ENCODE data around the gene WNT9B. TPM values are rescaled to one million over a fixed set of nuclear protein-coding genes. Genes with fewer than 3 reads are reported as not detected.
"Not testable (repeated sequence)": the region's sequence is repeated elsewhere in the genome, so short reads cannot be mapped to it uniquely, and the experiment has no call there.

The WNT9B gene
- total RNA-seq, 4 donors from 2014 or later, result not detected

- Histone ChIP-seq H3K36me3 (no peaks in the 10 kb centered on the region), H3K9me3 (no peaks in the 10 kb centered on the region), H3K4me3 (no peak overlapping the region), H3K27ac (no peak overlapping the region), H3K4me1 (peaks cover 0 to 3% (median 0%) of the 10 kb centered on the region in 4 donors), H3K27me3 (peaks cover 28% of the 10 kb centered on the region)
- TF ChIP-seq POLR2AphosphoS5 (IDR thresholded peaks at IDR 0.05), result no peak
- TF ChIP-seq POLR2A (IDR thresholded peaks at IDR 0.05), result no peak
- TF ChIP-seq EP300 (IDR thresholded peaks at IDR 0.05; ENCODE audit: low read depth), result no peak
- DNase-seq, result no peak
- WGBS, 2 donors (ENCODE audit: low coverage in 1 of 2), result 50 to 66% methylated on average over 2 to 4 of the region's 4 CpGs
- intact Hi-C loops (cut with DNase I; ENCODE audit: low total_unique reads) (no loop called here), in situ Hi-C loops (cut with MboI; ENCODE audit: low pct_ligation_motif_present in 1 of 4, low pct_unique_long_range_greater_than_20kb in 1 of 4, low sequenced_read_pairs in 3 of 4) (no loop called here)
Measured at GRCh38 chr17:46837521-46837920, 13.9 kb upstream of the WNT9B start.

GRCh38 chr17:46839211-46839610 lies 12.2 kb upstream of the WNT9B start:
- peaks cover 30% of the 10 kb centered on the region for H3K27me3 ChIP-seq

GRCh38 chr17:46840596-46840995 lies 10.8 kb upstream of the WNT9B start:
- H3K4me3 ChIP-seq; DNase-seq; H3K9me3 ChIP-seq; H3K4me1 ChIP-seq; in situ Hi-C loops (cut with MboI; ENCODE audit: low pct_ligation_motif_present in 1 of 4, low pct_unique_long_range_greater_than_20kb in 1 of 4, low sequenced_read_pairs in 3 of 4); H3K36me3 ChIP-seq; H3K27ac ChIP-seq: not testable (repeated sequence)
- intact Hi-C loops (cut with DNase I; ENCODE audit: low total_unique reads), result loop anchor here (10.0 kb wide), 1 partner anchor 154 kb away; no protein-coding TSS in a partner anchor
- peaks cover 35% of the 10 kb centered on the region for H3K27me3 ChIP-seq
- 45 to 58% methylated on average over 3 of the region's 3 CpGs for WGBS, 2 donors (ENCODE audit: low coverage in 1 of 2)

More at GRCh38 chr17:46839211-46839610, 12.2 kb upstream of the WNT9B start:
- 89% methylated on average over 5 of the region's 5 CpGs; no CpG with 5 or more reads in 1 of the 2 donors for WGBS, 2 donors (ENCODE audit: low coverage in 1 of 2)
- no peak for DNase-seq
- H3K9me3 ChIP-seq, result peaks cover 0 to 4% of the 10 kb centered on the region in 2 donors
- intact Hi-C loops (cut with DNase I; ENCODE audit: low total_unique reads) (no loop called here), in situ Hi-C loops (cut with MboI; ENCODE audit: low pct_ligation_motif_present in 1 of 4, low pct_unique_long_range_greater_than_20kb in 1 of 4, low sequenced_read_pairs in 3 of 4) (no loop called here)
- H3K4me1 ChIP-seq, result peaks cover 0 to 3% (median 0%) of the 10 kb centered on the region in 4 donors
- TF ChIP-seq POLR2A (IDR thresholded peaks at IDR 0.05) (no peak), EP300 (IDR thresholded peaks at IDR 0.05; ENCODE audit: low read depth) (no peak)
- H3K36me3 ChIP-seq, result no peaks in the 10 kb centered on the region
- H3K27ac ChIP-seq, result no peak overlapping the region
- no peak overlapping the region for H3K4me3 ChIP-seq

GRCh38 chr17:46841561-46842379 lies 9.6 kb upstream of the WNT9B start:
- Histone ChIP-seq H3K36me3 (no peaks in the 10 kb centered on the region), H3K4me1 (peaks cover 0 to 3% (median 0%) of the 10 kb centered on the region in 4 donors), H3K27ac (no peak overlapping the region), H3K9me3 (peaks cover 0 to 4% of the 10 kb centered on the region in 2 donors), H3K4me3 (no peak overlapping the region), H3K27me3 (peaks cover 39% of the 10 kb centered on the region)
- intact Hi-C loops (cut with DNase I; ENCODE audit: low total_unique reads) (loop anchor here (10.0 kb wide), 1 partner anchor 153 kb away; no protein-coding TSS in a partner anchor), in situ Hi-C loops (cut with MboI; ENCODE audit: low pct_ligation_motif_present in 1 of 4, low pct_unique_long_range_greater_than_20kb in 1 of 4, low sequenced_read_pairs in 3 of 4) (no loop called here)
- TF ChIP-seq CTCF (IDR thresholded peaks at IDR 0.05), result peak; percentile 21 to 80 (median 62)
- no peak for TF ChIP-seq POLR2AphosphoS5 (IDR thresholded peaks at IDR 0.05)
- TF ChIP-seq POLR2A (IDR thresholded peaks at IDR 0.05), result no peak
- TF ChIP-seq EP300 (IDR thresholded peaks at IDR 0.05; ENCODE audit: low read depth), result no peak
- DNase-seq, result no peak
- 22 to 33% methylated on average over 1 to 41 of the region's 43 CpGs for WGBS, 2 donors (ENCODE audit: low coverage in 1 of 2)

- intact Hi-C loops (cut with DNase I; ENCODE audit: low total_unique reads), result loop anchor here (10.0 kb wide), 1 partner anchor 152 kb away; no protein-coding TSS in a partner anchor
- TF ChIP-seq POLR2AphosphoS5 (IDR thresholded peaks at IDR 0.05) (no peak), EP300 (IDR thresholded peaks at IDR 0.05; ENCODE audit: low read depth) (no peak), POLR2A (IDR thresholded peaks at IDR 0.05) (no peak), CTCF (IDR thresholded peaks at IDR 0.05) (peak in 3 of 5 experiments; percentile 19 to 36 (median 30))
- Histone ChIP-seq H3K27me3 (peaks cover 40% of the 10 kb centered on the region), H3K9me3 (peaks cover 0 to 4% of the 10 kb centered on the region in 2 donors), H3K27ac (no peak overlapping the region), H3K4me1 (peaks cover 0 to 3% (median 0%) of the 10 kb centered on the region in 4 donors), H3K36me3 (no peaks in the 10 kb centered on the region), H3K4me3 (no peak overlapping the region)
- no peak for DNase-seq
- in situ Hi-C loops (cut with MboI; ENCODE audit: low pct_ligation_motif_present in 1 of 4, low pct_unique_long_range_greater_than_20kb in 1 of 4, low sequenced_read_pairs in 3 of 4), result no loop called here
- WGBS, 2 donors (ENCODE audit: low coverage in 1 of 2), result 94% methylated on average over 3 of the region's 3 CpGs
Measured at GRCh38 chr17:46842835-46843234, 8.5 kb upstream of the WNT9B start.
